ENCODE results near the gene GTF2B.
"Not testable (repeated sequence)": the region's sequence is repeated elsewhere in the genome, so short reads cannot be mapped to it uniquely, and the experiment has no call there.

GTF2B gene

GRCh38 chr1:88876573-88877365 lies 14.6 kb downstream of the GTF2B start:
- POLR2A ChIA-PET (ENCODE audit: low non-redundant PET): no interaction called here

GRCh38 chr1:88875595-88875994 lies 15.8 kb downstream of the GTF2B start:
- no peak overlapping the region for H3K27ac ChIP-seq
- ChIA-PET POLR2A (ENCODE audit: low non-redundant PET) (no interaction called here), CTCF (interaction anchor here (1.2 kb wide), 1 partner anchor 228 kb away, joined by 3 read pairs; no protein-coding TSS in a partner anchor)
- no peak for DNase-seq (ENCODE audit: low spot score)
- TF ChIP-seq, protein P1, sequence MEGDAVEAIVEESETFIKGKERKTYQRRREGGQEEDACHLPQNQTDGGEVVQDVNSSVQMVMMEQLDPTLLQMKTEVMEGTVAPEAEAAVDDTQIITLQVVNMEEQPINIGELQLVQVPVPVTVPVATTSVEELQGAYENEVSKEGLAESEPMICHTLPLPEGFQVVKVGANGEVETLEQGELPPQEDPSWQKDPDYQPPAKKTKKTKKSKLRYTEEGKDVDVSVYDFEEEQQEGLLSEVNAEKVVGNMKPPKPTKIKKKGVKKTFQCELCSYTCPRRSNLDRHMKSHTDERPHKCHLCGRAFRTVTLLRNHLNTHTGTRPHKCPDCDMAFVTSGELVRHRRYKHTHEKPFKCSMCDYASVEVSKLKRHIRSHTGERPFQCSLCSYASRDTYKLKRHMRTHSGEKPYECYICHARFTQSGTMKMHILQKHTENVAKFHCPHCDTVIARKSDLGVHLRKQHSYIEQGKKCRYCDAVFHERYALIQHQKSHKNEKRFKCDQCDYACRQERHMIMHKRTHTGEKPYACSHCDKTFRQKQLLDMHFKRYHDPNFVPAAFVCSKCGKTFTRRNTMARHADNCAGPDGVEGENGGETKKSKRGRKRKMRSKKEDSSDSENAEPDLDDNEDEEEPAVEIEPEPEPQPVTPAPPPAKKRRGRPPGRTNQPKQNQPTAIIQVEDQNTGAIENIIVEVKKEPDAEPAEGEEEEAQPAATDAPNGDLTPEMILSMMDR (conservative IDR thresholded peaks at IDR 0.05; ENCODE audit: low read depth): no peak

More at GRCh38 chr1:88876573-88877365, 14.6 kb downstream of the GTF2B start:
- DNase-seq (ENCODE audit: low spot score): no peak
- CTCF ChIA-PET: interaction anchor here (0.7 to 1.2 kb wide), 6 partner anchors 14 to 696 kb away, joined by 3 to 4 read pairs (median 4); no protein-coding TSS in a partner anchor
- H3K27ac ChIP-seq: no peak overlapping the region
- TF ChIP-seq, protein P1 (conservative IDR thresholded peaks at IDR 0.05; ENCODE audit: low read depth): no peak

GRCh38 chr1:88873737-88874349 lies 17.5 kb downstream of the GTF2B start:
- ChIA-PET POLR2A (ENCODE audit: low non-redundant PET) (no interaction called here), CTCF (interaction anchor here (0.7 kb wide), 1 partner anchor 84 kb away, joined by 3 read pairs; no protein-coding TSS in a partner anchor)
- TF ChIP-seq, protein P1 (conservative IDR thresholded peaks at IDR 0.05; ENCODE audit: low read depth): no peak
- DNase-seq (ENCODE audit: low spot score): no peak
- no peak overlapping the region for H3K27ac ChIP-seq

DNA sequence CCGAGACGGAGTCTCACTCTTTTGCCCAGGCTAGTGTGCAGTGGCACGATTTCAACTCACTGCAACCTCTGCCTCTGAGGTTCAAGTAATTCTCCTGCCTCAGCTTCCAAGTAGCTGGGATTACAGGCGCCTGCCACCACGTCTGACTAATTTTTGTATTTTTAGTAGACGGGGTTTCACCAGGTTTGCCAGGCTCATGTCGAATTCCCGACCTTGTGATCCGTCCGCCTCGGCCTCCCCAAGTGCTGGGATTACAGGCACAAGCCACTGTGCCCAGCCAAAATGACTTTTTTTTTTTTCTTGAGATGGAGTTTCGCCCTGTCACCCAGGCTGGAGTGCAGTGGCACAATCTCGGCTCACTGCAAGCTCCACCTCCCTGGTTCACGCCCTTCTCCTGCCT lies 21.7 kb downstream of the GTF2B start:
- H3K27ac ChIP-seq; DNase-seq (ENCODE audit: low spot score); CTCF ChIA-PET; POLR2A ChIA-PET (ENCODE audit: low non-redundant PET): not testable (repeated sequence)

DNA sequence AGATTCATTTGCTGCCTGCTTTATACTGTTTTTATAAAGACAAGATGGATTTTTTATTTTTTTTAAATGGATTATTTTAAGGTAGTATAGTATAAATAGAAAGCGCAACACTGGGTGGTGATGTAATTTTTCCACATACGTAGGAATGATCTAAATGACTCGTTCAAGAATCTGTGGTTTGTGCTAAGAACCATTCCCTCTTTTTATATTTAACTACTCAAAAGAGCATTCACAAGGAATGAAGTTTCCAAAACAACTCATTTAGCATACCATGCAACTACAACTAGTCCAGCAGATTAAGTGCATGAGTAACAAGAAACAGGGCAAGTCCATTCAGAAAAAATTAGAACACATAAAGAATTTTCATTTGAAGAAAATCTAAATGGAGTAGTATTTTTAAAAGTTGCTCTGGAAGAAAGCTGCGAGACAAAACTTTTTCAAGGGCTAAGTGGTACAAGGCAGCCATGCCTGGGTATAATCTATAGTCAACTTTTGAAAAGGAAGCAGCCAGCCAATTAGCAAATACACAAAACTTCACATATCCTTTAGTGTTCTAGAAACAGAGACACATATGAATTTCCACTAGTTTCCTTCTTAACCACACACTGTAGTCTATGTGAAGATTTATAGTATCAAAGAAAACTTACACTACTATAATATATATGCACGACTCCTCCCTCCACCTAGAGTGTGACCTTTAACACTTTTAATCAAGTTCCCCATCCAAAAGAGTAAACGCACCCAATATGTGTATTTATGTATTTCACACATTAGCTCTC lies 23.4 kb downstream of the GTF2B start:
- no peak for DNase-seq (ENCODE audit: low spot score)
- no peak overlapping the region for H3K27ac ChIP-seq
- ChIA-PET CTCF (no interaction called here), POLR2A (ENCODE audit: low non-redundant PET) (no interaction called here)
- TF ChIP-seq, protein P1 (conservative IDR thresholded peaks at IDR 0.05; ENCODE audit: low read depth): no peak

- CTCF ChIA-PET: interaction anchor here (0.6 kb wide), 1 partner anchor 25 kb away, joined by 4 read pairs; no protein-coding TSS in a partner anchor
- no peak overlapping the region for H3K27ac ChIP-seq
- no peak for DNase-seq (ENCODE audit: low spot score)
- TF ChIP-seq, protein P1 (conservative IDR thresholded peaks at IDR 0.05; ENCODE audit: low read depth): no peak
- POLR2A ChIA-PET (ENCODE audit: low non-redundant PET): no interaction called here
Measured at GRCh38 chr1:88851303-88852063, 39.9 kb downstream of the GTF2B start.

All from RWPE1 (cell line).